Measurements from ENCODE around the gene SLIT3.

GRCh38 chr5:169185626-169186025, 115.3 kb downstream of the SLIT3 start:
- TF ChIP-seq CTCF (conservative IDR thresholded peaks at IDR 0.05; ENCODE audit: low read length) (no peak), EZH2phosphoT487 (IDR thresholded peaks at IDR 0.05; ENCODE audit: borderline replicate concordance) (no peak)

All from Loucy (cell line).